ENCODE data around the gene CRP. TPM values are rescaled to one million over a fixed set of nuclear protein-coding genes. Genes with fewer than 3 reads are reported as not detected.

CRP gene
- total RNA-seq, 4 donors from 2014 or later = not detected

- 83 to 89% methylated on average over 3 of the region's 3 CpGs for WGBS, 2 donors
- no peak for TF ChIP-seq CTCF (IDR thresholded peaks at IDR 0.05)
- no peak for TF ChIP-seq POLR2A (IDR thresholded peaks at IDR 0.05)
- H3K4me3 ChIP-seq (replicated peaks in 1 of 3) = no peak overlapping the region
- H3K9me3 ChIP-seq = no peaks in the 10 kb centered on the region
- H3K27me3 ChIP-seq = no peaks in the 10 kb centered on the region
- intact Hi-C loops (cut with DNase I) = no loop called here
- H3K4me1 ChIP-seq = no peaks in the 10 kb centered on the region
- no peak overlapping the region for H3K27ac ChIP-seq
- DNase-seq = no peak
- H3K36me3 ChIP-seq = no peaks in the 10 kb centered on the region
Measured at GRCh38 chr1:159668739-159669138, 45.6 kb downstream of the CRP start.

GRCh38 chr1:159664247-159664646 lies 50.1 kb downstream of the CRP start:
- no peak for DNase-seq
- H3K27ac ChIP-seq = no peak overlapping the region
- WGBS, 2 donors = 81 to 87% methylated on average over 3 of the region's 3 CpGs
- no peaks in the 10 kb centered on the region for H3K4me1 ChIP-seq
- no peaks in the 10 kb centered on the region for H3K9me3 ChIP-seq
- no peaks in the 10 kb centered on the region for H3K36me3 ChIP-seq
- no peaks in the 10 kb centered on the region for H3K27me3 ChIP-seq
- intact Hi-C loops (cut with DNase I) = no loop called here
- TF ChIP-seq CTCF (IDR thresholded peaks at IDR 0.05) (no peak), POLR2A (IDR thresholded peaks at IDR 0.05) (no peak)
- H3K4me3 ChIP-seq (replicated peaks in 1 of 3) = no peak overlapping the region

- DNase-seq = no peak
- H3K27ac ChIP-seq = no peak overlapping the region
- intact Hi-C loops (cut with DNase I) = no loop called here
- 68 to 72% methylated on average over 2 of the region's 2 CpGs for WGBS, 2 donors
- H3K4me1 ChIP-seq = no peaks in the 10 kb centered on the region
- TF ChIP-seq CTCF (IDR thresholded peaks at IDR 0.05) (no peak), POLR2A (IDR thresholded peaks at IDR 0.05) (no peak)
- no peaks in the 10 kb centered on the region for H3K36me3 ChIP-seq
- H3K27me3 ChIP-seq = no peaks in the 10 kb centered on the region
- no peaks in the 10 kb centered on the region for H3K9me3 ChIP-seq
- H3K4me3 ChIP-seq (replicated peaks in 1 of 3) = no peak overlapping the region
Measured at GRCh38 chr1:159663552-159663951, 50.8 kb downstream of the CRP start.

Other genes starting within 250 kb of the CRP start
- gene OR10J5, start 178.6 kb downstream of the CRP start, total RNA-seq = not detected
- gene APCS, start 126.8 kb downstream of the CRP start, total RNA-seq = not detected
- 100 to 1,000 TPM in 2 of 4 donors, 10 to 100 TPM in 2; 97.3 to 183 (median 99.9) TPM for gene DUSP23, start 66.4 kb upstream of the CRP start, total RNA-seq
- 1 to 10 TPM in 1 of 4 donors, under 1 TPM in 1, not detected in 2; 0.71 to 1.1 TPM for gene FCRL6, start 87.8 kb upstream of the CRP start, total RNA-seq
- 1 to 10 TPM; 1.6 to 6.3 (median 2.1) TPM for gene SLAMF8, start 112.3 kb upstream of the CRP start, total RNA-seq
- gene VSIG8, start 148.1 kb upstream of the CRP start, total RNA-seq = under 1 TPM in 1 of 4 donors, not detected in 3; 0.11 TPM
- under 1 TPM in 2 of 4 donors, not detected in 2; 0.56 to 0.94 TPM for gene CFAP45, start 185.6 kb upstream of the CRP start, total RNA-seq
- 100 to 1,000 TPM; 104 to 170 (median 151) TPM for gene TAGLN2, start 210.9 kb upstream of the CRP start, total RNA-seq
- 1 to 10 TPM in 3 of 4 donors, under 1 TPM in 1; 0.71 to 1.9 (median 1.4) TPM for gene IGSF9, start 231.0 kb upstream of the CRP start, total RNA-seq
- not detected for gene SLAMF9, start 239.6 kb upstream of the CRP start, total RNA-seq